ENCODE measurements around the gene RTL9. TPM values are rescaled to one million over a fixed set of nuclear protein-coding genes. Genes with fewer than 3 reads are reported as not detected.
"Not testable (repeated sequence)": the region's sequence is repeated elsewhere in the genome, so short reads cannot be mapped to it uniquely, and the experiment has no call there.

Gene RTL9
- total RNA-seq, 1 donor from 2014 or later = not detected

GRCh38 chrX:110322603-110323002 lies 36.0 kb upstream of the RTL9 start:
- no peak overlapping the region for H3K4me3 ChIP-seq (ENCODE audit: low read depth, low read length)
- DNase-seq (ENCODE audit: low read depth) = no peak
- TF ChIP-seq, protein P1, sequence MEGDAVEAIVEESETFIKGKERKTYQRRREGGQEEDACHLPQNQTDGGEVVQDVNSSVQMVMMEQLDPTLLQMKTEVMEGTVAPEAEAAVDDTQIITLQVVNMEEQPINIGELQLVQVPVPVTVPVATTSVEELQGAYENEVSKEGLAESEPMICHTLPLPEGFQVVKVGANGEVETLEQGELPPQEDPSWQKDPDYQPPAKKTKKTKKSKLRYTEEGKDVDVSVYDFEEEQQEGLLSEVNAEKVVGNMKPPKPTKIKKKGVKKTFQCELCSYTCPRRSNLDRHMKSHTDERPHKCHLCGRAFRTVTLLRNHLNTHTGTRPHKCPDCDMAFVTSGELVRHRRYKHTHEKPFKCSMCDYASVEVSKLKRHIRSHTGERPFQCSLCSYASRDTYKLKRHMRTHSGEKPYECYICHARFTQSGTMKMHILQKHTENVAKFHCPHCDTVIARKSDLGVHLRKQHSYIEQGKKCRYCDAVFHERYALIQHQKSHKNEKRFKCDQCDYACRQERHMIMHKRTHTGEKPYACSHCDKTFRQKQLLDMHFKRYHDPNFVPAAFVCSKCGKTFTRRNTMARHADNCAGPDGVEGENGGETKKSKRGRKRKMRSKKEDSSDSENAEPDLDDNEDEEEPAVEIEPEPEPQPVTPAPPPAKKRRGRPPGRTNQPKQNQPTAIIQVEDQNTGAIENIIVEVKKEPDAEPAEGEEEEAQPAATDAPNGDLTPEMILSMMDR (conservative IDR thresholded peaks at IDR 0.05; ENCODE audit: low read depth, low read length) = no peak

GRCh38 chrX:110326712-110327111 lies 31.9 kb upstream of the RTL9 start:
- no peak for DNase-seq (ENCODE audit: low read depth)
- TF ChIP-seq, protein P1 (conservative IDR thresholded peaks at IDR 0.05; ENCODE audit: low read depth, low read length) = no peak
- no peak overlapping the region for H3K4me3 ChIP-seq (ENCODE audit: low read depth, low read length)

DNA sequence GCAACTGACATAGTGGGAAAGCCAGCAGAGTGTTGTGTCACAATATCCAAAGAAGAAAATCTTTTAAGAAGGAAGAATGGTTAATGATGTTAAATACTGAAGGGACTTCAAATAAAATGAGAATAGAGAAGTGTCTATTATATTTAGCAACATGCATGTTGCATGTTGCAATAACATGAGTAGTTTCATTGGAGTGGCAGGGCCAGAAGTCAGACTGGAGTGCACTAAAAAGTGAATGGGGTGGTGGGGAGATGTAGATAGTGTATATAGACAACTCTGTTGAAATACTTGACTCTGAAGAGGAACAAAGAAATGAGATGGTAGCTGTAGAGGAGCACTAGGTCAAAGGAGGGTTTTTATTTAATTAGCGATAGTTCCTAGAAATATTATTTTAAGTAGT lies 31.3 kb upstream of the RTL9 start:
- H3K4me3 ChIP-seq (ENCODE audit: low read depth, low read length) = no peak overlapping the region
- TF ChIP-seq, protein P1 (conservative IDR thresholded peaks at IDR 0.05; ENCODE audit: low read depth, low read length) = no peak
- DNase-seq (ENCODE audit: low read depth) = no peak

DNA sequence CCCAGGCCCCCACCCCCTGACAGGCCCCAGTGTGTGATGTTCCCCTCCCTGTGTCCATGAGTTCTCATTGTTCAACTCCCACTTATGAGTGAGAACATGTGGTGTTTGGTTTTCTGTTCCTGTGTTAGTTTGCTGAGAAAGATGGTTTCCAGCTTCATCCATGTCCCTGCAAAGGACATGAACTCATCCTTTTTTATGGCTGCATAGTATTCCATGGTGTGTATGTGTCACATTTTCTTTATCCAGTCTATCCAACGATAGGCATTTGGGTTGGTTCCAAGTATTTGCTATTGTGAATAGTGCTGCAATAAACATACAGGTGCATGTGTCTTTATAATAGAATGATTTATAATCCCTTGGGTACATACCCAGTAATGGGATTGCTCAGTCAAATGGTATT lies 30.0 kb upstream of the RTL9 start:
- DNase-seq (ENCODE audit: low read depth); H3K4me3 ChIP-seq (ENCODE audit: low read depth, low read length): not testable (repeated sequence)

GRCh38 chrX:110331444-110332030 lies 27.1 kb upstream of the RTL9 start:
- TF ChIP-seq, protein P1 (conservative IDR thresholded peaks at IDR 0.05; ENCODE audit: low read depth, low read length) = no peak
- DNase-seq (ENCODE audit: low read depth) = no peak
- no peak overlapping the region for H3K4me3 ChIP-seq (ENCODE audit: low read depth, low read length)

- not testable (repeated sequence) for H3K4me3 ChIP-seq (ENCODE audit: low read depth, low read length); DNase-seq (ENCODE audit: low read depth)
Observed at GRCh38 chrX:110333458-110333857, 25.2 kb upstream of the RTL9 start.

GRCh38 chrX:110338935-110339334 lies 19.7 kb upstream of the RTL9 start:
- DNase-seq (ENCODE audit: low read depth) = no peak
- TF ChIP-seq, protein P1 (conservative IDR thresholded peaks at IDR 0.05; ENCODE audit: low read depth, low read length) = no peak
- H3K4me3 ChIP-seq (ENCODE audit: low read depth, low read length) = no peak overlapping the region

GRCh38 chrX:110341189-110342035 lies 17.2 kb upstream of the RTL9 start:
- no peak for DNase-seq (ENCODE audit: low read depth)
- no peak overlapping the region for H3K4me3 ChIP-seq (ENCODE audit: low read depth, low read length)
- TF ChIP-seq, protein P1 (conservative IDR thresholded peaks at IDR 0.05; ENCODE audit: low read depth, low read length) = no peak
